ENCODE results near the gene TOR1AIP1.

- TF ChIP-seq SUZ12 (IDR thresholded peaks at IDR 0.05; ENCODE audit: extremely low read depth, insufficient read depth, insufficient read length) (no peak), ZNF274 (IDR thresholded peaks at IDR 0.05; ENCODE audit: low read depth, low read length) (no peak)
Measured at GRCh38 chr1:179848233-179848632, 33.9 kb upstream of the TOR1AIP1 start.

Data from NT2/D1 (cell line).